Measurements from ENCODE around the gene MYL2. TPM values are rescaled to one million over a fixed set of nuclear protein-coding genes. Genes with fewer than 3 reads are reported as not detected.

The MYL2 gene
- total RNA-seq, 1 donor from 2014 or later: not detected

DNA sequence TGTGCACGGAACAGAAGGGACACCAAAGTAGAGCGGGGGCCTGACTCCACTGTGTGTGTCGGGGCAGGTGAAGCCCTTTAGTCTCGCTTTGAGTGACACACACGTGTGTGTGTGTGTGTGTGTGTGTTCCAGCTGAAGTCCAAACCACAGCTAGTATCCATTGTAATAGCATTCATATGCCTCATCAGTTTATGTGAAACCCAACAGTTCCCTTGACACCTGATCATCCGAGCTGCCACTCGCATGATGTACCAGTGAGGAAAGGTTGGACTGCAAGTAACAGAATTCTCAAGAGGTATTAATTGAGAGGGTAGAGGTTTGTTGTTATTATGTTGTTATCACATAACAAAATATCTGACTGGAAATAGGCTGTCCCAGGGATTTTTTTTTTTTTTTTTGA is 57.2 kb downstream of the MYL2 start:
- Histone ChIP-seq H3K27me3 (ENCODE audit: low read depth) (no peaks in the 10 kb centered on the region), H3K4me1 (no peaks in the 10 kb centered on the region), H3K4me3 (no peak overlapping the region), H3K9me3 (no peaks in the 10 kb centered on the region), H3K27ac (no peak overlapping the region), H3K36me3 (no peaks in the 10 kb centered on the region)
- TF ChIP-seq, protein P1, sequence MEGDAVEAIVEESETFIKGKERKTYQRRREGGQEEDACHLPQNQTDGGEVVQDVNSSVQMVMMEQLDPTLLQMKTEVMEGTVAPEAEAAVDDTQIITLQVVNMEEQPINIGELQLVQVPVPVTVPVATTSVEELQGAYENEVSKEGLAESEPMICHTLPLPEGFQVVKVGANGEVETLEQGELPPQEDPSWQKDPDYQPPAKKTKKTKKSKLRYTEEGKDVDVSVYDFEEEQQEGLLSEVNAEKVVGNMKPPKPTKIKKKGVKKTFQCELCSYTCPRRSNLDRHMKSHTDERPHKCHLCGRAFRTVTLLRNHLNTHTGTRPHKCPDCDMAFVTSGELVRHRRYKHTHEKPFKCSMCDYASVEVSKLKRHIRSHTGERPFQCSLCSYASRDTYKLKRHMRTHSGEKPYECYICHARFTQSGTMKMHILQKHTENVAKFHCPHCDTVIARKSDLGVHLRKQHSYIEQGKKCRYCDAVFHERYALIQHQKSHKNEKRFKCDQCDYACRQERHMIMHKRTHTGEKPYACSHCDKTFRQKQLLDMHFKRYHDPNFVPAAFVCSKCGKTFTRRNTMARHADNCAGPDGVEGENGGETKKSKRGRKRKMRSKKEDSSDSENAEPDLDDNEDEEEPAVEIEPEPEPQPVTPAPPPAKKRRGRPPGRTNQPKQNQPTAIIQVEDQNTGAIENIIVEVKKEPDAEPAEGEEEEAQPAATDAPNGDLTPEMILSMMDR (IDR thresholded peaks at IDR 0.05): no peak
- intact Hi-C loops (cut with DNase I): no loop called here
- ATAC-seq: no peak
- DNase-seq: no peak

DNA sequence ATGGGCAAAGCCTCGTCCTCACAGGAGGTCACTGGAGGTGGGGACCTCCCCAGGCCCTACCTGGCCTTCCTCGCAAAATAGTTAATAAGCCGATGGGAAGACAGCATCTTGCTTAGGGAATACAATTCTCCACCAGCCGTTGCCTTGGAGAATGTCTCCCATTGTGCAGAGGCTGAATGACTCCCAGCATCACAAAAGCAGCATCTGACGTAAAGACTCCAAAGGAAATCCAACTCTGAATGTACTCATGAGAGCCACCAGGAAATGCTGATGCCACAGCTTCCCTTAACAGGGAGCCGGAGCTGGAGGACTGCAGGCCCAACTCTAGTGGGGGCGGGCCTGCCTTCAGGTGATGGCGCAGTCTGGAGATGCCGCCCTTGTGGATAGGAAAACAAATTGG is 58.0 kb downstream of the MYL2 start:
- TF ChIP-seq, protein P1 (IDR thresholded peaks at IDR 0.05): no peak
- Histone ChIP-seq H3K9me3 (no peaks in the 10 kb centered on the region), H3K4me3 (no peak overlapping the region), H3K4me1 (no peaks in the 10 kb centered on the region), H3K27ac (no peak overlapping the region), H3K36me3 (no peaks in the 10 kb centered on the region), H3K27me3 (ENCODE audit: low read depth) (no peaks in the 10 kb centered on the region)
- no peak for ATAC-seq
- intact Hi-C loops (cut with DNase I): no loop called here
- DNase-seq: no peak

DNA sequence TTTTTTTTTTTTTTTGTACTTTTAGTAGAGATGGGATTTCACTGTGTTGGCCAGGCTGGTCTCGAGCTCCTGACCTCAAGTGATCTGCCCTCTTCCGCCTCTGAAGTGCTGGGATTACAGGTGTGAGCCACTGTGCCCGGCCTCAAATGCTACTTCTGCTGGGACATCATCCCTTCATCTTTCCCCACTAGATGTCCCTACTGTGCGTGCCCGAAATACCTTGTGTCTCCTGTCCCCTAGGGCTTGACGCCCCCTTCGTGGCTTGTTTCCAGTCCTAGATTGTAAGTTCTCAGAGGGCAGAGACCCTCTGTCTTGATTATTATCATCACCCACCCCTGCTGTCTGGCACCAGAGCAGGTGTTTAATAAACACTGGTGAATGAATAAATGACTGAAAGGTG is 58.6 kb downstream of the MYL2 start:
- ATAC-seq: no peak
- intact Hi-C loops (cut with DNase I): no loop called here
- TF ChIP-seq, protein P1 (IDR thresholded peaks at IDR 0.05): no peak
- H3K4me1 ChIP-seq: no peaks in the 10 kb centered on the region
- no peaks in the 10 kb centered on the region for H3K27me3 ChIP-seq (ENCODE audit: low read depth)
- no peaks in the 10 kb centered on the region for H3K9me3 ChIP-seq
- H3K4me3 ChIP-seq: no peak overlapping the region
- no peaks in the 10 kb centered on the region for H3K36me3 ChIP-seq
- DNase-seq: no peak
- H3K27ac ChIP-seq: no peak overlapping the region

Other genes starting within 250 kb of the MYL2 start
- 29.2 TPM for gene HVCN1, start 231.5 kb downstream of the MYL2 start, total RNA-seq
- 97.8 TPM for gene PPP1CC, start 177.7 kb downstream of the MYL2 start, total RNA-seq
- not detected for gene CCDC63, start 73.6 kb downstream of the MYL2 start, total RNA-seq
- gene CUX2, start 113.6 kb upstream of the MYL2 start, total RNA-seq: not detected